ENCODE results near the gene FAM222B. TPM values are rescaled to one million over a fixed set of nuclear protein-coding genes. Genes with fewer than 3 reads are reported as not detected.
A peak's percentile ranks its signal among the peaks of the same experiment; 100 is the strongest.

FAM222B gene
- total and polyA plus RNA-seq, 2 experiments from 2014 or later: 63.7 to 78.5 TPM

GRCh38 chr17:28746611-28747050 lies 96.0 kb downstream of the FAM222B start (continued):
- TF ChIP-seq, protein P1, sequence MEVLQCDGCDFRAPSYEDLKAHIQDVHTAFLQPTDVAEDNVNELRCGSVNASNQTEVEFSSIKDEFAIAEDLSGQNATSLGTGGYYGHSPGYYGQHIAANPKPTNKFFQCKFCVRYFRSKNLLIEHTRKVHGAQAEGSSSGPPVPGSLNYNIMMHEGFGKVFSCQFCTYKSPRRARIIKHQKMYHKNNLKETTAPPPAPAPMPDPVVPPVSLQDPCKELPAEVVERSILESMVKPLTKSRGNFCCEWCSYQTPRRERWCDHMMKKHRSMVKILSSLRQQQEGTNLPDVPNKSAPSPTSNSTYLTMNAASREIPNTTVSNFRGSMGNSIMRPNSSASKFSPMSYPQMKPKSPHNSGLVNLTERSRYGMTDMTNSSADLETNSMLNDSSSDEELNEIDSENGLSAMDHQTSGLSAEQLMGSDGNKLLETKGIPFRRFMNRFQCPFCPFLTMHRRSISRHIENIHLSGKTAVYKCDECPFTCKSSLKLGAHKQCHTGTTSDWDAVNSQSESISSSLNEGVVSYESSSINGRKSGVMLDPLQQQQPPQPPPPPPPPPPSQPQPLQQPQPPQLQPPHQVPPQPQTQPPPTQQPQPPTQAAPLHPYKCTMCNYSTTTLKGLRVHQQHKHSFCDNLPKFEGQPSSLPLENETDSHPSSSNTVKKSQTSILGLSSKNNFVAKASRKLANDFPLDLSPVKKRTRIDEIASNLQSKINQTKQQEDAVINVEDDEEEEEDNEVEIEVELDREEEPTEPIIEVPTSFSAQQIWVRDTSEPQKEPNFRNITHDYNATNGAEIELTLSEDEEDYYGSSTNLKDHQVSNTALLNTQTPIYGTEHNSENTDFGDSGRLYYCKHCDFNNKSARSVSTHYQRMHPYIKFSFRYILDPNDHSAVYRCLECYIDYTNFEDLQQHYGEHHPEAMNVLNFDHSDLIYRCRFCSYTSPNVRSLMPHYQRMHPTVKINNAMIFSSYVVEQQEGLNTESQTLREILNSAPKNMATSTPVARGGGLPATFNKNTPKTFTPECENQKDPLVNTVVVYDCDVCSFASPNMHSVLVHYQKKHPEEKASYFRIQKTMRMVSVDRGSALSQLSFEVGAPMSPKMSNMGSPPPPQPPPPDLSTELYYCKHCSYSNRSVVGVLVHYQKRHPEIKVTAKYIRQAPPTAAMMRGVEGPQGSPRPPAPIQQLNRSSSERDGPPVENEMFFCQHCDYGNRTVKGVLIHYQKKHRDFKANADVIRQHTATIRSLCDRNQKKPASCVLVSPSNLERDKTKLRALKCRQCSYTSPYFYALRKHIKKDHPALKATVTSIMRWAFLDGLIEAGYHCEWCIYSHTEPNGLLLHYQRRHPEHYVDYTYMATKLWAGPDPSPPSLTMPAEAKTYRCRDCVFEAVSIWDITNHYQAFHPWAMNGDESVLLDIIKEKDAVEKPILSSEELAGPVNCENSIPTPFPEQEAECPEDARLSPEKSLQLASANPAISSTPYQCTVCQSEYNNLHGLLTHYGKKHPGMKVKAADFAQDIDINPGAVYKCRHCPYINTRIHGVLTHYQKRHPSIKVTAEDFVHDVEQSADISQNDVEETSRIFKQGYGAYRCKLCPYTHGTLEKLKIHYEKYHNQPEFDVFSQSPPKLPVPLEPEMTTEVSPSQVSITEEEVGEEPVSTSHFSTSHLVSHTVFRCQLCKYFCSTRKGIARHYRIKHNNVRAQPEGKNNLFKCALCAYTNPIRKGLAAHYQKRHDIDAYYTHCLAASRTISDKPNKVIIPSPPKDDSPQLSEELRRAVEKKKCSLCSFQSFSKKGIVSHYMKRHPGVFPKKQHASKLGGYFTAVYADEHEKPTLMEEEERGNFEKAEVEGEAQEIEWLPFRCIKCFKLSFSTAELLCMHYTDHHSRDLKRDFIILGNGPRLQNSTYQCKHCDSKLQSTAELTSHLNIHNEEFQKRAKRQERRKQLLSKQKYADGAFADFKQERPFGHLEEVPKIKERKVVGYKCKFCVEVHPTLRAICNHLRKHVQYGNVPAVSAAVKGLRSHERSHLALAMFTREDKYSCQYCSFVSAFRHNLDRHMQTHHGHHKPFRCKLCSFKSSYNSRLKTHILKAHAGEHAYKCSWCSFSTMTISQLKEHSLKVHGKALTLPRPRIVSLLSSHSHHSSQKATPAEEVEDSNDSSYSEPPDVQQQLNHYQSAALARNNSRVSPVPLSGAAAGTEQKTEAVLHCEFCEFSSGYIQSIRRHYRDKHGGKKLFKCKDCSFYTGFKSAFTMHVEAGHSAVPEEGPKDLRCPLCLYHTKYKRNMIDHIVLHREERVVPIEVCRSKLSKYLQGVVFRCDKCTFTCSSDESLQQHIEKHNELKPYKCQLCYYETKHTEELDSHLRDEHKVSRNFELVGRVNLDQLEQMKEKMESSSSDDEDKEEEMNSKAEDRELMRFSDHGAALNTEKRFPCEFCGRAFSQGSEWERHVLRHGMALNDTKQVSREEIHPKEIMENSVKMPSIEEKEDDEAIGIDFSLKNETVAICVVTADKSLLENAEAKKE (CRISPR knock-in tag; IDR thresholded peaks at IDR 0.05): no peak

- Histone ChIP-seq H3K4me3 (peak overlapping the region; percentile 93), H3K36me3 (ENCODE audit: insufficient read depth) (peaks cover 22% of the 10 kb centered on the region), H3K4me2 (peak overlapping the region; percentile 96), H3F3A (replicated peaks; ENCODE audit: low read depth) (peaks cover 53% of the 10 kb centered on the region), H3K79me2 (replicated peaks; ENCODE audit: insufficient read depth) (peaks cover 32% of the 10 kb centered on the region), H4K20me1 (replicated peaks; ENCODE audit: insufficient read depth) (peaks cover 14% of the 10 kb centered on the region), H2AFZ (no peak overlapping the region), H3K4me1 (ENCODE audit: insufficient read depth) (peaks cover 38% of the 10 kb centered on the region), H3K27me3 (ENCODE audit: insufficient read depth) (no peaks in the 10 kb centered on the region), H3K9me2 (ENCODE audit: insufficient read depth) (no peaks in the 10 kb centered on the region), H3K27ac (ENCODE audit: low read depth) (peak overlapping the region; percentile 99)
- DNase-seq (ENCODE audit: low spot score) (peak; percentile 60), ATAC-seq (peak; percentile 1)
- Mint-ChIP-seq H3K9me3 (no peaks in the 10 kb centered on the region), H3K4me3 (peak overlapping the region; percentile 91), H3K4me1 (peaks cover 47% of the 10 kb centered on the region), H3K27ac (peak overlapping the region; percentile 98), H3K27me3 (ENCODE audit: insufficient read depth, low read depth, poor library complexity) (peaks cover 50% of the 10 kb centered on the region), H3K36me3 (ENCODE audit: low read depth) (peaks cover 64% of the 10 kb centered on the region)
- TF ChIP-seq POLR2AphosphoS5 (IDR thresholded peaks at IDR 0.05; ENCODE audit: low read depth) (no peak), CTCF (conservative IDR thresholded peaks at IDR 0.05; ENCODE audit: low read depth in 2 of 2) (no peak), ZNF331 (CRISPR knock-in tag; IDR thresholded peaks at IDR 0.05; ENCODE audit: low read depth) (no peak), CREB1 (CRISPR knock-in tag; IDR thresholded peaks at IDR 0.05; ENCODE audit: low read depth) (no peak), EZH2phosphoT487 (IDR thresholded peaks at IDR 0.05; ENCODE audit: unreplicated experiment) (no peak)
- TF ChIP-seq, protein P1 (CRISPR knock-in tag; IDR thresholded peaks at IDR 0.05): no peak
Observed at GRCh38 chr17:28745786-28746411, 96.7 kb downstream of the FAM222B start.
